K562 (cell line): Measurements from ENCODE around the gene SIRT5. TPM values are rescaled to one million over a fixed set of nuclear protein-coding genes. Genes with fewer than 3 reads are reported as not detected.

Experiments used
- ATAC-seq: fragments of 200-7000 bp; cut with Tn5 transposase; 3 replicates; pipeline ENCODE4 v1.9.1; 2020; ENCODE audit warnings: moderate library complexity
- BruUV-seq: library from RNA; stranded (reverse); fragments of 400-500 nt; replicated peaks from 2 replicates; lab custom pipeline; 2021; lab: Mats Ljungman, UMichigan
- CTCF ChIA-PET: fragments of 300-600 bp; formaldehyde crosslinking; extraction: SDS; loops from one replicate; lab custom pipeline; 2021; ENCODE audit warnings: low intra/inter-chr PET ratio; lab: Yijun Ruan, JAX
- POLR2A ChIA-PET: fragments of 300-600, 350-650 bp; sonication (Branson Sonifier 250); formaldehyde crosslinking; extraction: SDS; loops from one replicate; lab custom pipeline; 2021; ENCODE audit warnings: antibody characterized with exemption, inconsistent platforms; lab: Yijun Ruan, JAX
- DNase-seq, 4 experiments: peaks; one replicate each; pipeline versions ENCODE4 v3.0.0 to v3.0.0-alpha.2; 2011 to 2018; ENCODE audit warnings: low spot score in 3 of 4, mixed read lengths in 3 of 4; ENCODE audit errors: extremely low read depth in 1 of 4
- FAIRE-seq: peaks from 2 replicates; lab custom pipeline; 2011; peaks lifted over from hg19 to GRCh38; lab: Jason Lieb, UNC
- H2AFZ ChIP-seq: 2 replicates; pipeline ENCODE4 v1.6.0; 2011; ENCODE audit warnings: low read depth, low read length, control low read depth, inconsistent platforms
- H3K27ac ChIP-seq: fragments of 200-600 bp; 3 replicates; pipeline ENCODE4 v1.8.0; 2011; ENCODE audit warnings: low read depth, mild to moderate bottlenecking, control low read depth, inconsistent platforms, low read length, moderate library complexity, mixed read lengths; ENCODE audit errors: extremely low read depth
- H3K27me3 ChIP-seq, 2 experiments: fragments of 300-600 bp in 1 of 2; 2 replicates in 1 of 2; 3 replicates in 1 of 2; pipeline versions ENCODE4 v1.6.0 to v1.8.0; 2011; ENCODE audit warnings: inconsistent platforms in 2 of 2, low read length in 2 of 2, mild to moderate bottlenecking in 1 of 2, mixed read lengths in 1 of 2, moderate library complexity in 1 of 2; ENCODE audit not compliant: control insufficient read depth in 2 of 2, insufficient read depth in 2 of 2
- H3K36me3 ChIP-seq: fragments of 300-600 bp; 3 replicates; pipeline ENCODE4 v1.8.0; 2011; ENCODE audit warnings: mild to moderate bottlenecking, low read length, inconsistent platforms; ENCODE audit not compliant: control insufficient read depth, insufficient read depth
- H3K4me1 ChIP-seq, 2 experiments: fragments of 200-600 bp in 1 of 2; replicated peaks in 1 of 2; 2 replicates in 1 of 2; 3 replicates in 1 of 2; pipeline versions ENCODE4 v1.5.1 to v1.8.0; 2011; ENCODE audit warnings: inconsistent platforms in 2 of 2, low read length in 2 of 2, mild to moderate bottlenecking in 1 of 2, mixed read lengths in 1 of 2, moderate library complexity in 1 of 2; ENCODE audit not compliant: control insufficient read depth in 2 of 2, insufficient read depth in 2 of 2
- H3K4me2 ChIP-seq: 2 replicates; pipeline ENCODE4 v1.6.1; 2011; ENCODE audit warnings: low read length, control low read depth, inconsistent platforms, mixed read lengths; ENCODE audit not compliant: insufficient read depth
- H3K4me3 ChIP-seq: fragments of 200-600 bp; sonication (generic), shearing (Covaris generic); 2 replicates; pipeline ENCODE4 v1.5.1; 2016; ENCODE audit warnings: control low read depth, inconsistent platforms
- H3K79me2 ChIP-seq: fragments of 200-600 bp; 3 replicates; pipeline ENCODE4 v1.8.0; 2011; ENCODE audit warnings: low read length, inconsistent platforms; ENCODE audit not compliant: control insufficient read depth, insufficient read depth
- H3K9ac ChIP-seq, 2 experiments: 2 replicates each; pipeline versions ENCODE4 v1.6.0 to v1.6.1; 2011; ENCODE audit warnings: low read depth in 2 of 2, low read length in 2 of 2, control low read depth in 1 of 2, inconsistent platforms in 1 of 2, mild to moderate bottlenecking in 1 of 2, mixed read lengths in 1 of 2; ENCODE audit not compliant: insufficient read depth in 1 of 2
- H3K9me1 ChIP-seq: one replicate; pipeline ENCODE4 v1.6.0; 2011; ENCODE audit warnings: inconsistent platforms, mild to moderate bottlenecking, low read length, moderate library complexity; ENCODE audit not compliant: control insufficient read depth, insufficient read depth
- H3K9me3 ChIP-seq: replicated peaks from 2 replicates; pipeline ENCODE4 v1.5.1; 2011; ENCODE audit warnings: low read depth, low read length, inconsistent platforms; ENCODE audit not compliant: control insufficient read depth, insufficient read depth
- H4K20me1 ChIP-seq: replicated peaks from 2 replicates; pipeline ENCODE4 v1.6.1; 2011; ENCODE audit warnings: low read length, inconsistent platforms, mixed read lengths; ENCODE audit not compliant: control insufficient read depth, insufficient read depth
- BDP1 ChIP-seq: IDR thresholded peaks from 3 replicates; pipeline ENCODE4 v1.6.1; 2011; ENCODE audit not compliant: insufficient read length, insufficient read depth
- BRD4 ChIP-seq: fragments of 200-600 bp; sonication (generic); IDR thresholded peaks from 2 replicates; pipeline ENCODE4 v1.6.1; 2017; ENCODE audit warnings: inconsistent platforms
- CBFA2T3 ChIP-seq: fragments of 450-650 bp; IDR thresholded peaks from 2 replicates; pipeline ENCODE4 v1.6.1; 2017
- NCOA1 ChIP-seq: fragments of 450-650 bp; IDR thresholded peaks from 2 replicates; pipeline ENCODE4 v1.6.1; 2016; ENCODE audit warnings: low read depth
- NFIC ChIP-seq: fragments of 450-650 bp; IDR thresholded peaks from 2 replicates; pipeline ENCODE4 v1.6.1; 2017; ENCODE audit warnings: mild to moderate bottlenecking, inconsistent platforms
- RCOR1 ChIP-seq, 2 experiments: IDR thresholded peaks; 2 replicates each; pipeline ENCODE4 v1.6.1; 2012; ENCODE audit warnings: low read depth in 2 of 2, low read length in 2 of 2, borderline replicate concordance in 1 of 2, improper control_type of control experiment in 1 of 2
- TCF7 ChIP-seq: sonication (generic); IDR thresholded peaks from 2 replicates; pipeline ENCODE4 v1.6.1; 2016; ENCODE audit warnings: antibody characterized with exemption, borderline replicate concordance
- ZNF263 ChIP-seq: sonication (generic); formaldehyde crosslinking; IDR thresholded peaks from 2 replicates; pipeline ENCODE4 v1.8.0; 2022; ENCODE audit warnings: mild to moderate bottlenecking, missing genetic modification reagents, borderline replicate concordance
- WGBS: fragments of 100-300 bp; shearing (Covaris generic); methylation state at CpG from one replicate; pipeline ENCODE4 v1.1.6; 2016; ENCODE audit warnings: low coverage, mixed read lengths; ENCODE audit not compliant: insufficient coverage; ENCODE audit errors: missing lambda C conversion rate; 5-methylcytosine and 5-hydroxymethylcytosine counted together
- in situ Hi-C: fragments of 300-500 bp; cut with MboI; formaldehyde crosslinking; loops from 4 replicates; pipeline ENCODE4 v1.15.0; 2018; ENCODE audit warnings: inconsistent platforms, mixed read lengths
- intact Hi-C: fragments of 100-400 bp; cut with micrococcal nuclease; formaldehyde crosslinking; loops from 2 replicates; pipeline ENCODE4 v1.14.2; 2022
- polyA plus RNA-seq, 8 experiments: library from polyadenylated mRNA; depleted of rRNA in 4 of 8; stranded (reverse) in 5 of 8; unstranded in 3 of 8; fragments of >200 nt; fragmentation: Nextera tagmentation in 2 of 8; fragmentation: Illumina TruSeq in 1 of 8; extraction: Ambion mirVana in 2 of 8; extraction: Trizol in 1 of 8; gene quantifications; 2 replicates each; pipeline versions ENCODE4 v1.2.1 to v1.2.3, GENCODE V29; 2011 to 2014; ENCODE audit warnings: inconsistent platforms in 1 of 8, missing spikeins in 1 of 8
- total RNA-seq, 7 experiments: library from RNA; depleted of rRNA in 6 of 7; stranded (reverse); fragments of >200 nt in 6 of 7; fragmentation: Illumina TruSeq in 2 of 7; extraction: Trizol in 2 of 7; gene quantifications; 2 replicates each; pipeline versions ENCODE4 v1.2.1 to v1.2.3, GENCODE V29; 2011 to 2021; ENCODE audit warnings: low replicate concordance in 1 of 7

Gene SIRT5
- total and polyA plus RNA-seq, 9 of the 15 experiments (the other 6 are each of a cell fraction or from before 2014, with no cell fraction given) = 2.1 to 15.7 (median 11.4) TPM

GRCh38 chr6:13541496-13541895, 32.9 kb upstream of the SIRT5 start:
- TF ChIP-seq NCOA1 (no peak), CBFA2T3 (no peak), BRD4 (no peak)
- TF ChIP-seq, all 486 proteins: peak for 0
- ChIA-PET POLR2A (interaction anchor here (0.6 kb wide), 1 partner anchor 510 kb away, joined by 3 read pairs; no protein-coding TSS in a partner anchor), CTCF (interaction anchor here (0.6 kb wide), 1 partner anchor 133 kb away, joined by 3 read pairs; no protein-coding TSS in a partner anchor)
- Histone ChIP-seq H3K4me1 (peaks cover 0 to 4% of the 10 kb centered on the region in 2 experiments; a peak in 2 of 5 replicates), H3K27me3 (peaks cover 0 to 2% of the 10 kb centered on the region in 2 experiments; a peak in 2 of 5 replicates), H3K9me3 (no peaks in the 10 kb centered on the region), H3K36me3 (no peaks in the 10 kb centered on the region), H3K27ac (no peak overlapping the region), H4K20me1 (no peaks in the 10 kb centered on the region), H2AFZ (no peak overlapping the region), H3K79me2 (no peaks in the 10 kb centered on the region), H3K4me2 (no peak overlapping the region), H3K9ac (no peak overlapping the region), H3K4me3 (no peak overlapping the region), H3K9me1 (no peaks in the 10 kb centered on the region)
- in situ Hi-C loops (no loop called here), intact Hi-C loops (no loop called here)
- ATAC-seq (no peak), FAIRE-seq (no peak), DNase-seq (no peak)
- WGBS = 67% methylated on average over 16 of the region's 35 CpGs
- BruUV-seq = no TSS peak

GRCh38 chr6:13544454-13545186, 29.8 kb upstream of the SIRT5 start:
- Histone ChIP-seq H3K27me3 (no peaks in the 10 kb centered on the region; a peak in 1 of 5 replicates), H3K9me3 (no peaks in the 10 kb centered on the region), H3K4me2 (no peak overlapping the region), H3K79me2 (no peaks in the 10 kb centered on the region), H3K9ac (no peak overlapping the region), H3K9me1 (no peaks in the 10 kb centered on the region), H2AFZ (no peak overlapping the region), H3K4me3 (no peak overlapping the region), H3K27ac (no peak overlapping the region), H4K20me1 (no peaks in the 10 kb centered on the region), H3K36me3 (no peaks in the 10 kb centered on the region), H3K4me1 (peaks cover 0 to 4% of the 10 kb centered on the region in 2 experiments; a peak in 2 of 5 replicates)
- DNase-seq (no peak), ATAC-seq (no peak), FAIRE-seq (no peak)
- ChIA-PET POLR2A (no interaction called here), CTCF (no interaction called here)
- WGBS = 39% methylated on average over 11 of the region's 11 CpGs
- TF ChIP-seq TCF7 (no peak), RCOR1 (IDR thresholded peaks at IDR 0.05; ENCODE audit: borderline replicate concordance in 1 of 2, low read depth in 2 of 2, low read length in 2 of 2) (no peak), ZNF263 (no peak), BDP1 (no peak), NFIC (peak; percentile 75)
- BruUV-seq = no TSS peak
- in situ Hi-C loops (no loop called here), intact Hi-C loops (no loop called here)
